HG03354 (cell line): ENCODE results near the gene BMPR1B.

Source experiments
- ATAC-seq: cut with Tn5 transposase; IDR thresholded peaks from one replicate; pipeline ENCODE4 v1.9.1; 2021; ENCODE audit warnings: mild to moderate bottlenecking; ENCODE audit not compliant: unreplicated experiment, poor library complexity, severe bottlenecking

Gene BMPR1B

DNA sequence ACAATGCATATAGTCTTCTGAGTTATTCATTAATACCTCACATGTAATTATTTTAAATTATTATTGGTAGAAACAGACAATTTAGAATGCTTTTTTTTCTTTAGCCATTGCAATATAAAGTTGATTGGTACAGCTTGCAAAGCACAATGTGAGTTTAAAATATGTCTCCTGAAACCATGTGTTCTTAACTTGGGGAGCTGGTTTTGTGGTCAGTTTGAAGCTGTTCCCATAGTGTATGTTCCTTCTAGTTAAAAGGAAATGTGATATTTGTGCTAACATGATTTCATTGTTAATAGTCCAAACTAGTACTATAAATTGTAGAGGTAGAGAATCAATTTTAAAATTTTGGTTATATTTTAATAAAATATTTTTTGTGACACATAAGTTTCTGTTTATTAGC, 247.2 kb downstream of the BMPR1B start:
- no peak for ATAC-seq

DNA sequence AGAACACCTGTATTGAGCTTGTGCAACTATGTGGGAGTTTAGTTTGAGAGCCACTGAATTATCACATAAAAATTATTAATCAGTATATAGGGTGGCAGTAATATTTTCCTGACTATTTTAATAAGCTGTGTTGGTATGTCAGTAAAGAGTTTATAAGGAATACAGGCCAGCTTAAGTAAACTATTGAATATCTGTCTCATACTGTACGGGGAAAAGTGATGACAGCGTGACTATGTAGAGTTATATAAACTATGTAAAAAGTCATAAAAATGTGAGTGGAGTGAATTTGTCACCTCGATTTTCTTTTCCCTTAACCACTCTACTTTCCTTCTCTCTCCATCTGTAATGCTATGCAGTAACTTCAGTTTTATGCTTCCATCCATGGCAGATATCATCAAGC, 250.2 kb downstream of the BMPR1B start:
- no peak for ATAC-seq

DNA sequence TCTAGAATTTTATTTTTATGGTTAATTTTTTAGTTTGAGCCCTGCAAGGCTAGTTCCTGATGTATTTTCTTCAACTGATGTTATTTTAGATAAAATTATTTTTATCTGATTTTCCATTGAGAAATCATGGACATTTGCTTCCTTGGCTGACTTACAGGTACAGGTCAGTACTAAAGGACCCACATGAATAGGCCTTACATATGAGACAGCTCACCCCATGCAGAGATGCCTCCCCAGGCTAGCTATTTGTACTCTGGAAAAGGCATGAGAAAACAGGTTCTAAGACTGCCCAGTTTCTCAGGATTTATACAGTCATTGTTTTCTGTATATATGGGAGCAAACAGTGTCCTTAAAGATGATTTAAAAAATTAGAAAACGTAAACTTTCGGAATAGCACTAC, 255.5 kb downstream of the BMPR1B start:
- ATAC-seq = no peak

DNA sequence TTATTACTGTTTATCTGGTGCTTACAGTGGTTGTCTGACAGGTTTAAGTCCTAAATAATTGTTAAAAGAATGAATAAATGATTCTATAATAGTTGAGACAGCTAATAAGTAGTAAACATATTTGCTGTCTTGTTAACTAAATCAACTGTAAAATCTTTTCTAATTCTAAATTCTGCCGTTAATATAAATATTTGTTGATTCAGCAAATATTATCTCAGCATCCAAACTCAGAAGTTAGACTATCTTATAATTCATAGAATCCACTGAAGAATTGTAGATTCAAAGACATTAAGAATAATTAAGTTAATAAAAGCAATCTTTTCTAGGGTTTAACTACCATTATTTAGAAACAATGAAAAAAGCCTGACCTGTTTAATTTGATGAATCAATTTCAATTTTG, 256.3 kb downstream of the BMPR1B start:
- no peak for ATAC-seq

DNA sequence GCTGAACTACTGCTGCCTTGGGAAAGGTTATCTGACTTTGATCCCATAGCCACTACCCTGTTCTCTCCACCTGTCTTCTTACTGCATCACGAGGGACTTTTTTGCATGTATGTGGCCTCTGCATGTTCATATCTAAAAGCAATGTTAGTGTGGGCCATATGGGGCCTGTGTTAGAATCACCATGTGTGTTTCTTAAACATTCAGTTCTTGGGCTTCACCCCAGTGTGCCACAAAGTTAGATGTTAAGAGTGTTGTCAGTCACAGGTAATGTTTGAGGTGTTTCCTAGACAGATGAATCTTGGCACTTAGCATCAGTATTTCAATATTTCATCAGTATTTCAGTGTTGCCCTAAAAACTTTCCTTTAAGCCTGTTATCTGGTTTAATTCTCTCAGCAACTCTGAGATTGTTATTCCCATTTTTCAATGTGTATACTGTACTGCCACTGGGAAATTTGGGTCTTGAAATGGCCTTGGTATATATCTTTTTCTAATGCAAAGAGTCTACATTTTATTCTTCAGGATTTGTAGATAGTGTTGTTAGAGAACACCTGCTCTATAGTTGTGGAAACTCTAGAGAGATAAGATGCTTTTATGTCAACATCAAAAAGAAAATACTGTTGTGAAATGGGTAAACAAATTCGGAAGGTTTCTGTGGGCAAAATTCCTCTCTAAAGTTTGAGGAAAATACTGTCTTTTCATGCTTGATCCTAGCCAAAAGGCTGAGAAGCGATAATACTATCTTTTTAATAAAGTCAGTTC, 259.7 kb downstream of the BMPR1B start:
- no peak for ATAC-seq

DNA sequence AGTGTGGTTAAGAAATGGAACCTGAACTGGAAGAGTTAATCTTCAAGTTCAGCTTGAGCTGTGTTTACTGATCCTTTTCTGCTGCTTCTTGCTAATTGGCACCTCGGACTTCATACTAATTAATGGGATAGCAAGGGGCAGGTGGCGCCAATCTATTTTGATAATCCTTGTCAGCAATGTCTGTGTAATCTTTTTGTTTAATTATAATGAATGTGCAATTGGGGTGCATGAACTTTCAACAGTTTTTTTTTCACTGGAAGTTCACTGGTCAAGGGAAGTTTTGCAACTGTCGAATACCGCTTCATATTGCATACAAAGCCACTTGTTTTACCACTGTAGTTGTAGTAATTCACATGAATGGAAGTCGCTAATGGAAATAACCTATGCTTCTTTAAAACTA, 261.0 kb downstream of the BMPR1B start:
- ATAC-seq = no peak

DNA sequence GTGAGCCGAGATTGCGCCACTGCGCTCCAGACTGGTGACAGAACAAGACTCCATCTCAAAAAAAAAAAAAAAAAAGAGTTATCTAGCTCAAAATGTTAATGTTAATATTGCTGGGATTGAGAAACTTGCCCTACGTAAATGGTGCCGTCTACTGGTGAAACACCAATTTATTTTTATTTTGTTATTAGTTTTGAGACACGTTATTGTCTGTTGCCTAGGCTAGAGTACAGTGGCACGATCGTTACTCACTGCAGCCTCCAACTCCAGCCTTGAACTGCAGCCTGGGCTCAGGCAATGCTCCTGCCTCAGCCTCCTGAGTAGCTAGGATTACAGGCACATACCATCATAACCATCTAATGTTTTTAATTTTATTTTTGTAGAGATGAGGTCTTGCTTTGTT, 262.8 kb downstream of the BMPR1B start:
- ATAC-seq = no peak

DNA sequence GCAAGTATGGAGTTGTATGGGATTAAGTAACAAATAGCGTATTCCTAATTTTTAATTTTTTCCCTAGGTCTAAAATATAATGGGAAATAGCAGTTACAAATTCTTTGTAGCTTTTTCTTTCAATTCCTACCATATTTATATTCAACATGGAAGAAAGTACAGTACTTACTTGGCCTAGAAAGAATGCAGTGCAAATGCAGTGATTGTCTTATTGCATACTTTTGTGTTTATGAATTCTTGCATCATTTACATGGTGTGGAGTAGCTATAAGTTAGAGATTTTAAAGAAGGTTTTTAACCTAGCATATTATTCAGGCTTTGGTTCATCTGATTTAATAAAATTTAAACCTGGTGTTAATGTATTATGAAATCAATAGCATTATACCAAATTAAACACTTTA, 263.3 kb downstream of the BMPR1B start:
- no peak for ATAC-seq

DNA sequence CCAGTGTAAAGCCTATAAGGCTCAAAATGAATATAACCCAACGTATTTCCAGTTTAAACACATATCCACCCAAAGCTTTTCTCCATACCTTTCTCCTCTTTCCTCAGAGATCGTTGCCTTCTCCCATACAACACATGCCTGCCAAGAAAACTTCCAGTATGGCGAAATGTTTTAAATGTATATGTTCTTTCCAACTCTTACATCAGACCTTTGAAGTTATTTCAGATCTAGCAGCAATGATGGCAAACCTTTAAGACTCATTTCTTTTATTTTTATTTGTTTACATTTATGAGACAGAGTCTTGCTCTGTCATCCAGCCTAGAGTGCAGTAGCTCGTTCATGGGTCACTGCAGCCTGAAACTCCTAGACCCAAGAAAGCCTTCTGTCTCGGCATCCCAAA, 265.4 kb downstream of the BMPR1B start:
- no peak for ATAC-seq

DNA sequence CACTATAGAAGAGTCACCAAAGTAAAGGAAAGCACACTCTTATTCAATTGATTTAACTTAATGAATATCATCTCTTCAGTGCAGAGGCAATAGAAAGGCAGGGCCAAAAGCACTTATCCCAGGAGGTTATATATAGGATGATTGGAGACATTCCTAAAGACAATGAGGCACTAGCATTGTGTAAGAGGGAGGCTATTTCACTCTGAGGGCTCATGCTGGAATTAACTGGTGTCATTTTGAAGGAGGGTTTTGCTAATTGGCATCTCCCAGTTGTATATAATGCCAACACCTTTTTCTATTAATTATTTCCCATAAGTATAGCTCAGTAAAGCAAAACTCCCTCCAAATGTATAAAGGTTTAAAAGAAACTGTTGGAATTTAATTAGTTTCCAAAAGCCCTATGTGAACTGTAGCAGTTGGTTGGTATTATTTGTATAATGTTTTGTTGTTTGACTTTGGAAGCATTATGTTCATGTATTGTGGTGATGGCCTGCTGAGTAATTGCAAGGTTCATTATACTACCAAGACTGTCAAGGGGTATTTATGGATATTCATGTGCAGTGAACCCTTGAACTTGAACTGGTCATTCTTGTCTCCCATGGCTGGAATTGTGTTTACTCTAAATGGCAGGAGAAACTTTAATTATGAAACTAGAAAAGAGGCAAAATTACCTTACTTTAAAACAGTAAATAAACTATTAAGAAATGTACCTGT, 270.3 kb downstream of the BMPR1B start:
- ATAC-seq = no peak

DNA sequence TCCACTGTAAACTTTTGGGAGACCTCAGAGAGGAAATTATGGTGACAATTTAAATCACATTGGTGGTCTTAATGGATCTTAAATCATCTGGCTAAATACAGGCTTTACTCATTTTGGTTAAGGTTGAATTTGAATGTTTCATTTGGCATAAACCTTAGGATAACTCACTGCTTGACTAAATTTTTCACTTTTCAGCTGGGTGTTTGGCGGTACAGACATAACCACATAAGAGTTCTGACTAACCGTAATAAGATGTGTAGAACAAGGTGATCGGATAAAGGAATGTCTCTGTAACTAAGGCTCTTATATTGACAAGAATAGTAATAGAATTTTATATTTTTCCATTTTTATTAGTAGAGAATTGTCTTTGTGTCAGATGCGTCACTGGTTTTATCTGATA, 281.0 kb downstream of the BMPR1B start:
- no peak for ATAC-seq

DNA sequence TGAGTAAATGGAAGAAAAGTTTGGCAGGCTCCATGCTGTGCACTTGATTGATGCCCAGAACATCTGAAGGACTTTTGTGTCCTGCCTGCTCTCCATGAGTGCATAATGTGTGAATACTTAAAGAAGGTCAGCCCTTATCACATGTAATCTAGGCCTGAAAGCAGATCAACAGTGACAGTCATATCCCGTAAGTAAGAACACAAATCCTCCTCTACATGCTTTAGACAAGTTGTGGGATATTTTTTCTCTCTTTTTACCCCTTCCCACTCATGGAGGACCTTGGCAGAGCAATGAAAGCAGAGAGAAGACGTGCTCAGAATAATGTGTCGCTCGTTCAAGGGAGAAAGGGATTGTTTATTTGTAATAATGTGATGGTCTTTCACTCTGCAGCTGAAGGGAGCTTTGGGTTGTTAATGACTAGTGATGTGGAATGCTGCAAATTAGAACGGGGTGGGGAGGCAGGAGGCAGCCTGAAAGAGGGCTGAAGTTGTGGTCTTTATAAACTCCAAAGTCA, 286.6 kb downstream of the BMPR1B start:
- ATAC-seq = no peak

DNA sequence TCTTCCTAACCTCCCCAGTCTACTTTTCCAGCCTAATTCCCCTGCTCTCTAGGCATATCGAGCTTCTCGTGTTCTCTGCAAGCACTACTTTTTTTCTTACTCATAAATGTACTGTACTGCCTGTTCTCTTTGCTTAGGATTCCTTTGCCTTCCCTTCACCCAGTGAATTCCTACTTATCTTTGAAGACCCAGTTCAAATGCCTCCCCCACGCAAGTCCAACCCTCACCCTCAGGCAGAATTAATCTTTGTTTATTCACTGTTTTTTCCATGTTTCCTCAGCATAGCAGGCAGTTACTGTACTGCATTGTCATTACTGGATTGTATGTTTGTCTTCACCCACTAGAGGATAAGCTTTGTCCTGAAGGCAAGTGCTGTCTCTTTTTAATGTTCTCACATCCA, 287.7 kb downstream of the BMPR1B start:
- ATAC-seq = no peak

DNA sequence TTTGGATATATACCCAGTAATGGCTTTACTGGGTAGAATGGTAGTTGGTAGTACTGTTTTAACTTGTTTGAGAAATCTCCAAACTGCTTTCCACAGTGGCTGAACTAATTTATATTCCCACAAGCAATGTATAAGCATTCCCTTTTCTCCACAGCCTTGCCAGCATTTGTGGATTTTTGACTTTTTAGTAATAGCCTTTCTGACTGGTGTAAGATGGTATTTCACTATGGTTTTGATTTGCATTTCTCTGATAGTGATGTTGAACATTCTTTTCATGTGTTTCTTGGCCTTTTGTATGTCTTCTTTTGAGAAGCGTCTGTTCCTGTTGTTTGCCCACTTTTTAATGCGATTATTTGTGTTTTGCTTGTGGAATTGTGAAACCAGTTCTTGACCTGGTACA, 290.5 kb downstream of the BMPR1B start:
- no peak for ATAC-seq

DNA sequence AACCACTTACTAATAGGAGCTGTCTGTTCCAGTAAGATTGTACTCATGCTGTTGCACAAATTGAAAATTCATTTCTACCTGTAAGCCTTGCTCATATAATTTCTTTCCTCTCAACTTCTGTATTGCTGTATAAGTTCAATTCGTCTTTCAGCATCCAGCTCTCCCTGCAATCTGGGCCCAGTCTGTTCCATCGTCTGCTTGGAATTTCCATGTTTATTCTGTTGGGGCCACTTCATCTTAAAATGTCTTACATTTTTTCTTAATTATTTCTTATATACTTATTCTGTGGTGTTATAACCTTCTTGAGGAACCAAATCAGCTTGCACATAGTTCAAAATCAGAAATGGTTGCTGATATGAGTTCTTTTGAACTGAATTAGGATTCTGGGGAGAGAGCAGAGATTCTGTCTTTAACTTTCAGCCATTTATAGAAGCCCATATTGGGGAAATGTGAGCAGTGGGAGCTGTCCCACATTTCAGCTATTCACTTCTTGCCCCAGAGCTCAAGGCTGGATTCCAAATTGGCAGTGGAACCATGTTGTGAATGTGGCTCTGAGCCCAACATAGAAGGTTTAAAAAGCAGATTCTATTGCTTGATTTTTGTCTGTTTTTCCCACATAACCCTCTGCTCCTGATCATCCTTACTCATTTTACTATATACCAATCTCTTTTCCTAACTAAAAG, 291.9 kb downstream of the BMPR1B start:
- ATAC-seq = no peak

DNA sequence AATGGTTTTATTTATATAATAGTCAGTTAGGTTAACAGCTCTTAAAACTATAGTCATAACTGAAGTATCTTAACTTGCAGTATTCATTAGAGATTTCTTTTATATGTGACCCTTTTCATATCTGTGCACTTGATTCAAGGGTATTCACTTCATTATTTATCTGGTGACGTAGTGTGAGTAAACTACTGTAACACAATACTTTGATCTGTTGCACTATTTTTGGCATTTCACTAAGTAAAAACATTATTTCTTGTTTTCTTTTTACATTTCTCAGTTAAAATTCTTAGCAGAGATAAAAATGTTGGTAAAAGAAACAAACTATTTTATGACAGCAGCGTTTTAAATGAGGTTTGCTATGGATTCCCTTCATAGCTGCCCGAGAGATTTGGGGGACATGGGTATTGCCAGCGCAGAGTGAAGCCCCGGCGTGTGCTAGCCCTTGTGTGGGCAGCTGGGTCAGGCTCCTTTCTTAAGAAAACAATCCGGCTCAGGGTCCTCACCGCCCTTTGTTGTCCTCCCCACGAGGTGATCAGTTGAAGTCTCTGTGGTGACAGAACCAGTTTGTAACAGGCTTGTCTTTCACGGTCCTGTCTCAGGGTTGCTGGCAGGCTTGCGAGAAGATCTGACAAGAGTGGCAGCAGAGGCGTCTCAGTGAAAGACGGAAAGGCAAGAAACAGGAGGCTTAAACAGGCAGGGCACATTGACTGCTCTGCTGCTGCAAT, 293.4 kb downstream of the BMPR1B start:
- no peak for ATAC-seq

DNA sequence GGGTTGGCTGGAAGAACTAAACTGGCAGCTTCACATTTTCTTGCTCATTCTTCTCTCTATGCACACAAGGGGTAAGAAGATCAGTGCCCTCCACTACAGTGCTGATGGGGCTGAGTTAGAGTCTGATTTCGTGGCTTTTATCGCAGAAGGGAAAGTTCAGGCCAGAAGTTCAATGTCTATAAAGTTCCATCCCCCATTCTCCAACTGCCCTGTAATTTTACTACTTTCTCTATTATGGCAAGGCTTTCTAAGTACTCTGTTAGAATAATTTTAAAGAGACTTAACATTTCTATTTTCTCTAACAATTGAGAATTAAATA, 293.9 kb downstream of the BMPR1B start:
- ATAC-seq = no peak

DNA sequence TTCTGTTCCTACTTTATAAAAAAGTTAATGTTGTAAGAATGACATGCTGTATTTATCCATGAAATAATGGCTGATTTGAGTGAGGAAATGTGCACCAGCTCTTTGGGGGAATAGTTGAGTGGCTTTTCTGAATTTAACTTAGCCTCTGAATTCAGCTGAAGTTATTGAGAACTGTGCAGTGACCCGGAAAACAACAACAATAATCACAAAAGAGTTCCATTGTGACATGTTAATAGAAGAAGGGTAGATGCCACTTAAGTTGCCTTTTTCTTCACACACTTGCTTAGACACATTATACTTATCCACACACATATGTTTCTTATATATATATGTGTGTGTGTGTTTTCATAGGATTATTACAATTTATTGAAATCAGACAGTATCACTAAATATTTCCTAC, 301.2 kb downstream of the BMPR1B start:
- ATAC-seq = no peak

DNA sequence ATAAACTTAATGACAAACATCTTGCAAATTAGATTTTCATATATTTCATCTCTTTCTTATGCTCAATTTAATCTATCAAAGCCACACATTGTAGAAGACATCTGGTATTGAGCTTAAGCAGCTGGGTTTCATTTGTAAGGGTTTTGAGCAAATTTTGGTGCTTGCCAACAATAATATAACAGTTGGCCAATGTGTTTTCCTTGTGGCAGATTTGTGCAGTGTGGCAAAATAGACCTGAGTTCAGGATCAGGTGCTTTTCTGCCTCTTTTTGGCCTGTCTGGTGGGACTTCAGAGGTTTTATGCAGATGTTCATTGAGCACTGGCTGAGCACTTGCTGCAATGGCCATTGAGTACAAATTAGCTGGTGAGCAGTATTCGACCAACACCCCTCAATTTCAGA, 301.9 kb downstream of the BMPR1B start:
- no peak for ATAC-seq

DNA sequence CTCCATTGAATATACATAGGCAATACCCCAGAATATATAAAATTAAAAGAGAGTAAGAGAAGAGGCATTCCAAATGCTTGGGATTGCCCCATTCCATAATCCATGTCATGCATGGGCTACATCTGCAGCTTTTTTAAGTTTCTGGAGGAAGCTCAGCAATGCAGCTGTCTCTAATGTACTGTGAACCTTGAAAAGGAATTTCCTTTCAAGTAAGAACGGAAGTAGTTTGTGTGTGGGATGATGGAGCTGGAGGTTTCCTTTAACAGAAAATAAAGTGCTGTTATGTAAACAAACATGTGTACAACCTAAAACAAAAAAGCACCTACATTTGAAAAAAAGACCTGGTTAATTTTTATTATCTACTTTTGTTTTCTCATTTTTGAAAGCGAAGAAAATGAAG, 303.5 kb downstream of the BMPR1B start:
- ATAC-seq = no peak
